Keratinocyte (primary cell): ENCODE results near the gene PCNX1. TPM values are rescaled to one million over a fixed set of nuclear protein-coding genes. Genes with fewer than 3 reads are reported as not detected.

Experiments
- DNase-seq: peaks from one replicate; pipeline ENCODE4 v3.0.0-alpha.2; 2011; ENCODE audit warnings: low read depth, missing footprints, low spot score
- FAIRE-seq: peaks from 2 replicates; lab custom pipeline; 2011; peaks lifted over from hg19 to GRCh38; lab: Jason Lieb, UNC
- H2AFZ ChIP-seq: 2 replicates; pipeline ENCODE4 v1.6.0; 2012; ENCODE audit warnings: low read length, control low read depth, inconsistent platforms; ENCODE audit not compliant: control insufficient read depth
- H3K27ac ChIP-seq: 2 replicates; pipeline ENCODE4 v1.5.1; 2011; ENCODE audit warnings: low read length; ENCODE audit not compliant: control insufficient read depth, insufficient read depth
- H3K27me3 ChIP-seq: 3 replicates; pipeline ENCODE4 v1.6.0; 2011; ENCODE audit warnings: low read length; ENCODE audit not compliant: control insufficient read depth, insufficient read depth; ENCODE audit errors: extremely low read depth
- H3K36me3 ChIP-seq, 2 experiments: 2 replicates in 1 of 2; 3 replicates in 1 of 2; pipeline ENCODE4 v1.5.1; 2011; ENCODE audit warnings: low read length in 2 of 2, mild to moderate bottlenecking in 1 of 2; ENCODE audit not compliant: control insufficient read depth in 2 of 2, insufficient read depth in 2 of 2; ENCODE audit errors: extremely low read depth in 1 of 2
- H3K4me1 ChIP-seq: 3 replicates; pipeline ENCODE4 v1.5.1; 2011; ENCODE audit warnings: low read length; ENCODE audit not compliant: control insufficient read depth, insufficient read depth; ENCODE audit errors: extremely low read depth
- H3K4me2 ChIP-seq: 3 replicates; pipeline ENCODE4 v1.6.0; 2011; ENCODE audit warnings: low read depth, low read length; ENCODE audit not compliant: control insufficient read depth, insufficient read depth; ENCODE audit errors: extremely low read depth
- H3K4me3 ChIP-seq, 3 experiments: fragments of 200-600 bp in 1 of 3; sonication (generic) in 1 of 3; 2 replicates in 2 of 3; 3 replicates in 1 of 3; pipeline ENCODE4 v1.5.1; 2011 to 2016; ENCODE audit warnings: low read length in 3 of 3, mild to moderate bottlenecking in 3 of 3, control low read depth in 2 of 3, inconsistent platforms in 1 of 3, low read depth in 1 of 3, mixed read lengths in 1 of 3, mixed run types in 1 of 3, moderate library complexity in 1 of 3; ENCODE audit not compliant: control insufficient read depth in 2 of 3, insufficient read depth in 2 of 3; ENCODE audit errors: extremely low read depth in 1 of 3
- H3K79me2 ChIP-seq: 2 replicates; pipeline ENCODE4 v1.6.0; 2012; ENCODE audit warnings: low read length; ENCODE audit not compliant: control insufficient read depth, insufficient read depth
- H3K9ac ChIP-seq: 3 replicates; pipeline ENCODE4 v1.6.0; 2011; ENCODE audit warnings: low read length; ENCODE audit not compliant: control insufficient read depth, insufficient read depth; ENCODE audit errors: extremely low read depth
- H3K9me1 ChIP-seq: 3 replicates; pipeline ENCODE4 v1.6.0; 2011; ENCODE audit warnings: low read length; ENCODE audit not compliant: control insufficient read depth, insufficient read depth; ENCODE audit errors: extremely low read depth
- H3K9me3 ChIP-seq: 2 replicates; pipeline ENCODE4 v1.5.1; 2012; ENCODE audit warnings: low read depth, low read length; ENCODE audit not compliant: control insufficient read depth
- H4K20me1 ChIP-seq: 3 replicates; pipeline ENCODE4 v1.6.0; 2011; ENCODE audit warnings: low read length; ENCODE audit not compliant: control insufficient read depth, insufficient read depth; ENCODE audit errors: extremely low read depth
- CTCF ChIP-seq, 3 experiments: IDR thresholded peaks in 1 of 3; conservative IDR thresholded peaks in 1 of 3; optimal IDR thresholded peaks in 1 of 3; 2 replicates in 2 of 3; 3 replicates in 1 of 3; pipeline versions ENCODE3 to v1.5.1; 2011; ENCODE audit warnings: low read length in 3 of 3, mild to moderate bottlenecking in 3 of 3, moderate library complexity in 2 of 3, control low read depth in 1 of 3, inconsistent platforms in 1 of 3; ENCODE audit not compliant: insufficient read depth in 2 of 3; ENCODE audit errors: extremely low read depth in 1 of 3
- EZH2 ChIP-seq: IDR thresholded peaks from one replicate; pipeline ENCODE4 v1.6.1; 2012; ENCODE audit warnings: inconsistent platforms, mild to moderate bottlenecking, low read length, moderate library complexity
- dilution Hi-C: fragments of 300-500 bp; cut with MboI; formaldehyde crosslinking; loops from one replicate; pipeline ENCODE4 v1.7.0; 2020; ENCODE audit warnings: low sequenced_read_pairs; ENCODE audit not compliant: extremely low pct_ligation_motif_present
- polyA plus RNA-seq, 5 experiments: library from polyadenylated mRNA; depleted of rRNA in 3 of 5; stranded (reverse) in 3 of 5; stranded (forward) in 1 of 5; unstranded in 1 of 5; fragments of >200 nt; gene quantifications; 1 replicate in 1 of 5; 2 replicates in 3 of 5; 3 replicates in 1 of 5; pipeline versions ENCODE4 v1.2.1 to v1.2.3, GENCODE V29; 2011 to 2012; ENCODE audit warnings: missing spikeins in 2 of 5, low read depth in 1 of 5, low replicate concordance in 1 of 5

PCNX1 gene
- polyA plus RNA-seq, 1 donor (not counting 4 experiments of a cell fraction or from before 2014, with no cell fraction given), result 39.8 TPM

GRCh38 chr14:70931008-70931407 is 23.7 kb downstream of the PCNX1 start:
- FAIRE-seq (no peak), DNase-seq (no peak)
- peak overlapping the region; percentile 25 for H3K4me2 ChIP-seq
- H2AFZ ChIP-seq, result no peak overlapping the region
- no peak overlapping the region for H3K9ac ChIP-seq
- peaks cover 3% of the 10 kb centered on the region for H3K9me1 ChIP-seq
- H4K20me1 ChIP-seq, result peaks cover 11% of the 10 kb centered on the region
- peaks cover 91% of the 10 kb centered on the region for H3K79me2 ChIP-seq
- H3K27me3 ChIP-seq, result no peaks in the 10 kb centered on the region
- peak overlapping the region; percentile 7 for H3K27ac ChIP-seq
- dilution Hi-C loops, result no loop called here
- peaks cover 13% of the 10 kb centered on the region for H3K4me1 ChIP-seq
- TF ChIP-seq CTCF (optimal IDR thresholded peaks at IDR 0.05 in 1 of 3, IDR thresholded peaks at IDR 0.05 in 1 of 3, conservative IDR thresholded peaks at IDR 0.05 in 1 of 3; ENCODE audit: extremely low read depth in 1 of 3, insufficient read depth in 2 of 3, low read length in 3 of 3), result no peak
- TF ChIP-seq EZH2, result no peak
- H3K4me3 ChIP-seq, result no peak overlapping the region
- no peaks in the 10 kb centered on the region for H3K36me3 ChIP-seq
- H3K9me3 ChIP-seq, result no peaks in the 10 kb centered on the region

GRCh38 chr14:70934084-70934483 is 26.8 kb downstream of the PCNX1 start:
- Histone ChIP-seq H3K27ac (no peak overlapping the region), H3K4me1 (peaks cover 13% of the 10 kb centered on the region), H3K9me3 (no peaks in the 10 kb centered on the region), H3K4me2 (no peak overlapping the region), H3K36me3 (no peaks in the 10 kb centered on the region), H3K4me3 (no peak overlapping the region), H3K9ac (no peak overlapping the region), H3K27me3 (no peaks in the 10 kb centered on the region), H3K79me2 (peaks cover 76% of the 10 kb centered on the region), H2AFZ (no peak overlapping the region), H4K20me1 (peaks cover 11% of the 10 kb centered on the region), H3K9me1 (peaks cover 3% of the 10 kb centered on the region)
- FAIRE-seq (no peak), DNase-seq (no peak)
- TF ChIP-seq EZH2, result no peak
- TF ChIP-seq CTCF (optimal IDR thresholded peaks at IDR 0.05 in 1 of 3, IDR thresholded peaks at IDR 0.05 in 1 of 3, conservative IDR thresholded peaks at IDR 0.05 in 1 of 3; ENCODE audit: extremely low read depth in 1 of 3, insufficient read depth in 2 of 3, low read length in 3 of 3), result no peak
- dilution Hi-C loops, result no loop called here
